Tongue (tissue), 2 donors: ENCODE measurements around the gene FLNB. TPM values are rescaled to one million over a fixed set of nuclear protein-coding genes. Genes with fewer than 3 reads are reported as not detected.

Experiments used
- DNase-seq: peaks from one replicate; pipeline ENCODE4 v3.0.0-alpha.2; 2015
- total RNA-seq: library from RNA; depleted of rRNA; stranded (reverse); fragments of >200 nt; gene quantifications from one replicate; pipeline ENCODE4 v1.2.3, GENCODE V29; 2014

Gene FLNB
- total RNA-seq, 1 donor from 2014 or later, result 82.6 TPM

DNA sequence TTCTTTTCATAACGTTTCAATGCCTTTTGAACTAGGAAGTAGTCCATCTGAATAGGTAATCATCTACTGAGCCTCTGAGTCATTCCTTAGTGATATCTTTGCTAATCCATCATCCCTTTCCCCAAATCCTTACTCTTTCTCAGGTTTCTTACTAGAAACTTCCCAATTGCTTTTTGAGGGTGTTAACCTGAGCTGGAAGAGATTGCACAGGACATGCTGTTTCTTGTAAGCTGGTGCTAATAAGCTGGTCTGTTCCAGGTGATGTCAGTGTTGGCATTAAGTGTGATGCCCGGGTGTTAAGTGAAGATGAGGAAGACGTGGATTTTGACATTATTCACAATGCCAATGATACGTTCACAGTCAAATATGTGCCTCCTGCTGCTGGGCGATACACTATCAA, 101.5 kb downstream of the FLNB start:
- no peak for DNase-seq

DNA sequence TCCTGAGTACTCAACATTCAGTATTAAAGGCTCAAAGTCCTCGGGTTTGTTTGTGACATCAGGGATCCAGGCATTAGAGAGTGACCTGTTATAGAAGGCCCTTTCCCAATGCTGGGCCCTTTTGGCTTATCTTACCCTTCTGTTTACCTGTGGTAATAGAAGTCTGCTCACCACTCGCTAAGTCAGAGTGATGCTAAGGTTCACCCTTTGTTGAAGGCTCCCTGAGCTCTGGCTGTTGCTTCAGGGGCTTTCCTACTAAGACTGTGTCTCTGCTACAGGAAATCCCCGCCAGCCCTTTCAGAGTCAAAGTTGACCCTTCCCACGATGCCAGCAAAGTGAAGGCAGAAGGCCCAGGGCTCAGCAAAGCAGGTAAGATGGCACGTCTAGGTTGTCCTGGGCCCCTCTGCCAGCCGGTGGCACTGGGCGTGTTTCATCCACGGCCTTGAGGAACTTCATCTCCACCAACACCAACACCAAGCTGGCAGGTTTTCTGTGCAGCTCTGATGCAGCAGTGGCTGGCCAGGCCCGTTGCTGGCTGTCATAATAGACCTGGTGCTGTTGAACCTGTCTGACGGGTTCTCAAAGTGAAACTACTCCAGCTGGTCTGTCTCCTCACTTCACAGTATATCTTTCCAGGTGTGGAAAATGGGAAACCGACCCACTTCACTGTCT, 103.4 kb downstream of the FLNB start:
- peak; percentile 67 for DNase-seq

DNA sequence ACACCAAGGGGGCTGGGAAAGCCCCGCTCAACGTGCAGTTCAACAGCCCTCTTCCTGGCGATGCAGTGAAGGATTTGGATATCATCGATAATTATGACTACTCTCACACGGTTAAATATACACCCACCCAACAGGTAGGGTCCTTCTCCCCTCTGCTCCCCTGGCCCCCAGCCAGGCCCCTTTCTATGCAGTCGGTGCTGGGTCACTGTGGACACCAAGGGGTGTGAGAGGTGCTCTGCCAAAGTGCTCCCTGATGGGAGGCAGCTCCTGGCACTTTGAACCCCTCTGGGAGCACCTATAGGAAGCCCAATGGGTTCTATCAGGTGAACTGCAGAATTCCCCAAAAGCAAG, 103.9 kb downstream of the FLNB start:
- no peak for DNase-seq

DNA sequence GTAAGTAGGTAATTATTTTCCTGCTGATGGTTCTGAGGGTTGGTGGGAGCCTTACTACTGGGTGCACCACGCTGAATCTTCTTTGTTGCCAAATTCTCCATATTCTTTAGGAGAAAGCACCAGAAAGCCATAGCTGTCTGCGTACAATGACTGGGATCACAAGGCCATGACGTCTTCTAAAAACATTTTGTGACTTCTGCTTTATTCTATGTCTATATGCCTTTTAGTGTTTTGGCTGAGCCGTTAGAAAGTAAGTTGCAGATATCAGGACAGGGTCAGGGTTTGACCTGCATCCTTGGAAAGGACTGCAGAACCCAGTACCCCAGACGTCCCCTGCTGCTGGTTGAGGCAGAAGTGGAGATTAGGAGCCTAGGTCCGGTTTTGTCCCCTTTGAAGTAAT, 107.0 kb downstream of the FLNB start:
- no peak for DNase-seq

DNA sequence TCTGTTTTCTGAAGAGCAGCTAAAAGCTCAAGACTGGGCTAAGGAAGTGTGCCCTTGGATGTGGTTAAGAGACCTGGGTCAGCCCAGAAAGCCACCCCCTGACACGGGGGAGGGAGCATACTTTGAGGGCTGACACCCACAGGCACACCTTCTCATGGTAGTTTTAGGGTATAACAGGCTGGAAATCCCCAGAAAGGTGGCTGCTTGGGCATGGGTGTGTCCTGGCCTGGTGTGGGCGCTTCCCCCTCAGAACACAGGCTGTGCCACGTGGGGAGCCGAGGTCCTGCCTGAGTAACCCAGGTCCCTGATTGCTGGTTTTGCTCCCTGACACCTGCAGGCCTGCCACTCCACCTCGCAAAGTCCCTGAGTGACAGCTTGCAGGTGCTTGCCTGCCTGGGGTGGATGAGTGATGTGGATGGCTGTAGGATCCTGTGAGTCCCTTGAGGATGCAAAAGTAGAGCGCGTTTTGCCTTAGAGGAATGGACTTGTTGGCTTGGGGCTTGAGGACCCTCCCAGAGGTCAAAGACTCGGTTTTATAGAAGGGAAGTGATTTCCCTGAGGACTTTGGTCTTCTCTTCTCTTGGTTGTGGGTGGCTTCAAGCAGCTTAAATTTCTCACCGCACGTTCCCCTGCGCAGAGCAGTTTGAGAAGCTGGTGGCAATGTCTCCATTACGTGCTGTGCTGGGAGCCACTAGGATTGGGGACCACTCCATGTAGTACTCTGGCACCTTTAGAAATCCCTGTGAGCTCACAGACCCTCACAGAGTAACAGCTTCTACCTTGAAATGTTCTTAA, 108.1 kb downstream of the FLNB start:
- no peak for DNase-seq

DNA sequence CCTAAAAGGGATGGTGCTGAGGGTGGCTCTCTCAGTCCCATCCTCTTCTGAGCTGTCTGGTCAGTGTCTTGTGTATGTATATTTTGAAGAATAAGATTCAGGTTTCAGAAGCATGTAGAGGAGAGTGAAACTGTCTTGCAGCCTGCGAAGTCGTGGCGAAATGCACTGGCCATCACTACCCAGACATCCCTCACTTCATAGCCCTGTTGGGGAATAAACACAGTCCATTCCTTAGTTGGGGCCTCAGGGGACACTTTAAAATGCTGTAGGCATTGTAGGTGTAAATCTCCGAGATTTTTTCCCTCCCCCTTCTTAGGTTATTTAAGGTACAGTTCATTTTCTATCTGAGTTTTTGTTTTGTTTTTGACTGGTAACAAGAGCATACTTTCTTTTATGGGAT, 108.8 kb downstream of the FLNB start:
- DNase-seq, result no peak

DNA sequence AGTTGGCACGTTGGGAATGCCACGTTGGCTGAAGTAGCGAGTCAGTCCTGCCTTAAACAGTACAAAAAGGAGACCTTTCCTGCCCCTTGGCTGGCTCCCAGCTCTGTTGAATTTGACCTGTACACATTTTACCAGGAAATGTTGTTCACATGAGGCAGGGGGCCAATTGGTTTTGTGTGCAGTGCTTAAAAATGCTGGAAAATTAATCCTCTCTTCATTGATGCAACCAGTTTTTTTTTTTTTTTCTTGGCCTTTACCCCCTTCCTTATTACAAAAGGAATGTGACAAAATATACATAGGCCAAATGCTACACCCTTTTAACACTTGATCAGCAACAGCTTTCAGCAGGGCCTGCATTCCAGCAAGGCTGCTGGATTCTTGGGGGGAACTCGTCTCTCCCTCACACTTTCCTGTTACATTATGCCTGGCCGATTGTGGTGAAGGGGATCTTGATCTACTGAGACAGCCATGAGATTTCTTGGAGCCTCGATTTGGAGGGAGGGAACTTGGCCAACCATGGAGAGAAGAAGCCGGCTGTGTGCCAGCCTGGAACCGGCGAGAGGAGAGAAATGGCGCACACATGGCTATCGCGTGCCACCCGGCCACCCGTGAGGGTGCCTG, 109.4 kb downstream of the FLNB start:
- DNase-seq, result peak; percentile 36

DNA sequence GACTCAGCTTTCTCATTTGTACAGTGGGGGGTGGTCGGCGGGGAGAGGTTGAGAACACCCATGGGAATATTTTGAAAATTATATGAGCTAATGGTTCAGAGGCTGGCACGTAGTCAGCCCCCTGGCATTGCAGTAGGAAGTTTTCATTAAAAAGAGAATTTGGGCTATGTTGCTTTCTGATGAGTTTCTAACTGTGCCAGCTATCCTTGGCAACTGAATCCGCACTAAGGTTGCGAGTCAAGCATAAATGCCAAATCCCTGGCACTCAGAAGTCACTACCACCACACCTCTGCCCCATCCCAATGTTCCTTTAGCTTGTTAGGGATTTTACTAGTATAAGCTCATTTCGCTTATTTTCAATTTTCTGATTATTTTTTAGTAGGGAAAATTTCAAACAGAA, 111.0 kb downstream of the FLNB start:
- DNase-seq, result no peak

DNA sequence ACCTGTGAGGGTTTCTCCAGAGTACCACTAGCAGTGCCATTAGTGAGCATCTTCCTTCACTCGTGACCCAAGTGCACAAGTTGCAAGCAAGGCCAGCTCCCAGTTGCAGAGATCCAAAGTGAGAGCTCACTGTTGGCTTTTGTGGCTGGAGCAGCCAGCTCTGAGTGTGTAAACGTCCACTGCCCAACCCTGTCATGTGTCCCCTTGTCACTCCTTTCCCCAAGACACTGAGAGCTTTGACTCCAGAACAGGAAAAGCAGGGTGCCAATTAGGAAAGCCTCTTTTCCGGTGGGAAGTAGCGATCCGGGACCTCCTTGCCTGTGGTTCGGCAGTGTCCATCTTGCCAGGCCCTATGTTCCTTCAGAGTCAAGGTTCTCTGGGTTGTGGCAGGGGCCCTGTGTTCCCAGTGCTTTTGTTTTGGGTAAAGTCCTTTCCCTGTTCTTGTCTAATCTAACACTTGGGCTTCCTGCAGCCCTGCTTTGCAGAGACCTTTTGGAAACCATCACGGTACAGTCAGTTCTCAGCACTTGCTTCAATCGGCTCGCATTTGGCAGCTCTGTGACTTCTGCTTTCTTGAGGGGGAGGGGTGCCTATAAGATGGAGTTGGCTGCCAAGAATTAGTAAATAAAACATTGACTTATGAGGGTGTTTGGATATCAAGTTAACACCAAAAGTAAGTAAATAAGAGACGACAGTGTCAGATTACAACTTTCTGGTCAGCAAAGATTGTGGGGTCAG, 112.0 kb downstream of the FLNB start:
- no peak for DNase-seq

DNA sequence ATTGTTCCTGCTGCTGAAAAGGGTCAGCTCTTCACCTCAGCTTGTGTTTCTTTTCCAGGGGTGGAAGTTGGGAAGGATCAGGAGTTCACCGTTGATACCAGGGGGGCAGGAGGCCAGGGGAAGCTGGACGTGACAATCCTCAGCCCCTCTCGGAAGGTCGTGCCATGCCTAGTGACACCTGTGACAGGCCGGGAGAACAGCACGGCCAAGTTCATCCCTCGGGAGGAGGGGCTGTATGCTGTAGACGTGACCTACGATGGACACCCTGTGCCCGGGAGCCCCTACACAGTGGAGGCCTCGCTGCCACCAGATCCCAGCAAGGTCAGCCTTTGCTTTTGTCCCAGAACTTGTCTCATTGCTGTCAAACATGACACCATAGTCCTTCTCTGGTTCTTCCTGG, 113.0 kb downstream of the FLNB start:
- DNase-seq, result no peak

DNA sequence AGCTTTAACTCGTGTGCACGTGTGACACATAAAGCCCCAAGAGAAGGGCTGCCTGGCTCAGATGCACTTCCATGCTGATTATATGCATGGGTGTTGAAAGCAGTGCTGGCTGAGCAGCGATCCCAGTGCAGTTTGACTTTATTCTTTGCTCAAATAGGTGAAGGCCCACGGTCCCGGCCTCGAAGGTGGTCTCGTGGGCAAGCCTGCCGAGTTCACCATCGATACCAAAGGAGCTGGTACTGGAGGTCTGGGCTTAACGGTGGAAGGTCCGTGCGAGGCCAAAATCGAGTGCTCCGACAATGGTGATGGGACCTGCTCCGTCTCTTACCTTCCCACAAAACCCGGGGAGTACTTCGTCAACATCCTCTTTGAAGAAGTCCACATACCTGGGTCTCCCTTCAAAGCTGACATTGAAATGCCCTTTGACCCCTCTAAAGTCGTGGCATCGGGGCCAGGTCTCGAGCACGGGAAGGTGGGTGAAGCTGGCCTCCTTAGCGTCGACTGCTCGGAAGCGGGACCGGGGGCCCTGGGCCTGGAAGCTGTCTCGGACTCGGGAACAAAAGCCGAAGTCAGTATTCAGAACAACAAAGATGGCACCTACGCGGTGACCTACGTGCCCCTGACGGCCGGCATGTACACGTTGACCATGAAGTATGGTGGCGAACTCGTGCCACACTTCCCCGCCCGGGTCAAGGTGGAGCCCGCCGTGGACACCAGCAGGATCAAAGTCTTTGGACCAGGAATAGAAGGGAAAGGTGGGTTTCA, 114.9 kb downstream of the FLNB start:
- no peak for DNase-seq

DNA sequence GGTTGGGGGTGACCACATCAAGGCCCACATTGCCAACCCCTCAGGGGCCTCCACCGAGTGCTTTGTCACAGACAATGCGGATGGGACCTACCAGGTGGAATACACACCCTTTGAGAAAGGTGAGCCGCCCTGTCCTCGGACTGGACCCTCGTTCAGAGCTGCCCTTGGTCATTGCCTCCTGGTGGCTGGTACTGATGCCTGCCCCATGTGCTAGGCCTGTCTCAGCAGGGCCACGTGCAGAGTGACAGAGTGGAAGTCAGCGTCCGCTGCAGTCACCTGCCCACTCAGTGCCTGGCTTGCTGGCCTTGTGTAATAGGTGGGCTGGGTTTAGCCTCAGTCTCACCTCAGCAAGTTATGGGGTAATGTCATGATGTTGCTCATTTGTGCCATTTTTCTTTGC, 116.2 kb downstream of the FLNB start:
- DNase-seq, result no peak

DNA sequence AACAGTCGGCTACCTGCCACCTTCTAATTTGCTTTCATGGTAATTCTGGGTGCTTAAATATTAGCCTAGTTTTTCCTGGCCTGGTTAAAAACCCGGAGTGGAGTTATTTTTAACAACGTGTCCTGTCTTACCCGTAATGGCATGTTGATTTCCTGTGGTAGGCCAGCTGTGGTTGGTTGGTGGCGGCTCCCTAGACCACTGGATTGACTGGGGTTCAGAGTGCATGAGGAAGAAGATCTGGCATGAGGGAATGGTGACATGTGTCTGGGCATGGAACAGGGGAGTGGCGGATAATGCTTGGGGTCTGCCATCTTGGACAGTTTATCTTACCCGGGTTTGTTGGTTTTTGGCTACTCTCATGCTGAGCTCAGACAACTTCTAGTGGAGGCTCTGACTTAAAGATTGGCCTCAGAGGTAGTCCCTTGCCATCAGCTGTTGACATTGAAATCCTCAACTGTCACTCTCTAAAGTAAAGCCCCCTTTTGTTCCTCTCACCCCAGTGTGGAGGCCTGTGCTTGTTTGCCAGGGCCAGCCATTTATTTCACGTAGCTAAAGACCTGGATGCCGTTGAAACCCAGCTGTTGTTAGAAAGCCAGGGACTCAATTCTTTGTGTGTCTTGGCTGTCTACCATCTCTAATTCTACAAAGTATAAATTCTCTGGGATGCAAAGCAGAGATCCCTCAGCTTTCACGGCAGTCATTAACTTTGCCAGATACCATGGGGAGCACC, 121.0 kb downstream of the FLNB start:
- DNase-seq, result peak; percentile 28

DNA sequence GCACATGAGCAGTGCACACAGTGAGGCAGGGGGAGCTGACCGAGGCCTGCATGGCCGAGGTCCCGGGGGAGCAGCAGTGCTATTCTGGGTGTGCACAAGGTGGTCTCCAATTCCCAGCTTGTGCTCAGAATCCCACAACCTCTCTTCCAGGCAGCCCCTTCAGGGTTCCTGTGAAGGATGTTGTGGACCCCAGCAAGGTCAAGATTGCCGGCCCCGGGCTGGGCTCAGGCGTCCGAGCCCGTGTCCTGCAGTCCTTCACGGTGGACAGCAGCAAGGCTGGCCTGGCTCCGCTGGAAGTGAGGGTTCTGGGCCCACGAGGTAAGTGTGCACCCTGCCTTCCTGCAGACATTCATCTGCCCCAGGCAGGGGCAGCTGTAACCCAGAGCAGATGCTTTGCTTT, 122.4 kb downstream of the FLNB start:
- no peak for DNase-seq

DNA sequence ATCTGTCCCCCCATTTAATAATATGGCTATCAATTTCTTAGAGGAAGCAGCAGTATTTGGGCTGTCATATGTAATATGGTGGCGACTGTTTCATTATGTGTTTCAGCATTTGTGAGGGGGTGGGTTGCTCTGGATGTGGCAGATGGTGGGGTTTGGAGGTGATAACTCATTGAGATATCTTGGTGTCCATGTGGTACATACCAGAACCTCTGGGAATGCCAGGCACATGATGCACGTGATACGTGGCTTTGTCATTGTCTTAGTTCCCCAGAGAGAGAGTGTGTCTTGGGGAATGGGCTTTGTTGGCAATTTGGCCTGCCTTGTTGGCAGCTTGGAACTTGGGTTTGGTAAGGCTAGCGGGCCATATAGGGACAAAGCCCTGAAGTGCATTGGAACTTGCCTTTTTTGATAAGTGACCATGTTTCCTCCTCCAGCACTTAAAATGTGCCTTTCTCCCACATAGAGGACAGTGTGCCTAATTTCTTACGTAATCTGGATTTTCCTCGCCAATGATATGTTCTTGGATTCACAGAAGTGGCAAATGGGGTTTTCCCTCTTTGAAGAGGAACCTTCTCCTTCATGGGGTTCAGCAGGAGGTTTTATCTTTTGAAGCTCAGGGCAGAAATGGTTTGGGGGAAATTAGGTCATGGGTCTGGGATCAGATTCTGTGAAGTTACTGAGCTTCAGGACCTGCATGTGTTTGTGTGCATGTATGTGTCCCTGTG, 123.0 kb downstream of the FLNB start:
- DNase-seq, result no peak

DNA sequence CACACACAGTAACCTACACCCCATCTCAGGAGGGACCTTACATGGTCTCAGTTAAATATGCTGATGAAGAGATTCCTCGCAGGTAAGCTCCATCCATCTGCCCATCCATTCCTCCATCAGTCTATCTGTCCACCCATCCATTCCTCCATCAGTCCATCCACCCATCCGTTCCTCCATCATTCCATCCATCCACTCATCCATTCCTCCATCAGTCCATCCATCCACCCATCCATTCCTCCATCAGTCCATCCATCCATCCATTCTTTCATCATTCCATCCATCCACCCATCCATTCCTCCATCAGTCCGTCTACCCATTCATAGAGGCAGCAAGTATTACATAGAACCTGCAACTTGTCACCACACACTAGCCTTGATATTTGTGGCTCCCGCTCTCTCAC, 124.6 kb downstream of the FLNB start:
- no peak for DNase-seq

DNA sequence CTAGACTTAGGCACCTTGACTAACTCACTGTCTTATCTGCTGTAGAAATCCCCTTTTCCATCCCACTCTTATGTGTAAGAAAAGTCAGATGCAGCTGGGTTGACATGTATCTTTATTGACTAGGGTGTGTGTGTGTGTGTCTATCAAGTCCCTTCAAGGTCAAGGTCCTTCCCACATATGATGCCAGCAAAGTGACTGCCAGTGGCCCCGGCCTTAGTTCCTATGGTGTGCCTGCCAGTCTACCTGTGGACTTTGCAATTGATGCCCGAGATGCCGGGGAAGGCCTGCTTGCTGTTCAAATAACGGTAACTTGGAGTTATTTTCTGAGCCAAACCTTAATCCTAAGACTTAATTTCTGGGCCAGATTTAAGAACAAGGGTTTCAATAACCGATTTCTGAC, 126.2 kb downstream of the FLNB start:
- DNase-seq, result no peak

DNA sequence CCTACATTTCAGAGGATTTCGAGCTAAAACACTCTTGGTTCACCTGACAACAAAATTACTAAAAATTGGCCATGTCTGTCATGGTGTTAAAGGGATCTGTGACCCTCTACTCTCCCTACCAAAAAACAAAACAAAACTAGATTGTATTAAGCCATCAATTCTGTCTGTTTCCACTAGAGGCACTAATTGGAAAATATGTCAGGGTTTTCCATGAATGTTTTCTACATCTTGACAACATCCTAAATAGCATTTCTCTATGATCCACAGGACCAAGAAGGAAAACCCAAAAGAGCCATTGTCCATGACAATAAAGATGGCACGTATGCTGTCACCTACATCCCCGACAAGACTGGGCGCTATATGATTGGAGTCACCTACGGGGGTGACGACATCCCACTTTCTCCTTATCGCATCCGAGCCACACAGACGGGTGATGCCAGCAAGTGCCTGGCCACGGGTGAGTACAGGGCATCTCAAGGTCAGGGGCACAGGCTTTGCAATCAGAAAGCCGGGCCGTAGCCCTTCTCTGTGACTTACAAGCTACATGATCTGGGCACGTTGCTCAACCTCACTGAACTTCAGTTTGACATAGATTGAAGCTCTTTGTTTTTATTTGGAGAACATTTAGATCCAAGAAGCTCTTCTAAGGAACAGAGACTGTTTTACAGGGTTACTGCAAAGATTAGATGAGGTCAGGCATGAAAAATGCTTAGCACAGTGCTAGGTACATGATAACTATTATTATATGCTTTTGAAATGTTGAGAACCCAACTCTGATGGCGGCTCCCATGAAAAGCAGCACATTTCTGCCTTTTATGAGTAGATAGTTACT, 127.7 kb downstream of the FLNB start:
- DNase-seq, result no peak

DNA sequence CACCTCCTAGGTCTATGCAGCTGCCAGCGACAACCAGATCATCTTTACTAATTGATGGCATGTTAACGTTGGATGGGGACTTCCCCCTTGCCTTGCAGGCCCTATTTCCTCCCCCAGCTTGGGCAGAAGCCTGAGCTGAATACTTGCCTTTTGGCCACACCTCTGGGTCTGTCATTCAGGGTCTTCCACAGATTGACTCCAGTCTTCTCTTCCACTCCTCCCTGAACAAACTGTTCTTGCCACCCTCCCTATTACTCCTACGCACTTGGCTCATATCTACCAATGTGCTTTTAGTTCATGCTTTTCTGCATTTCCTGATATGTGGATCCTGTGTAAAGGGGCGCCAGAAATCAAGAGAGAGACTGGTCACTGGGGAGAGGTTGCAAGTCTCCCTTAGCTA, 129.1 kb downstream of the FLNB start:
- no peak for DNase-seq
